OCI-LY7 (cell line): Measurements from ENCODE around the gene ZC2HC1B. TPM values are rescaled to one million over a fixed set of nuclear protein-coding genes. Genes with fewer than 3 reads are reported as not detected.

Experiments used
- Bru-seq: library from RNA; stranded (reverse); fragments of 400-500 nt; gene quantifications from one replicate; lab custom pipeline; 2021; lab: Mats Ljungman, UMichigan
- BruChase-seq, 2 experiments: library from RNA; stranded (reverse); fragments of 400-500 nt; gene quantifications; one replicate each; lab custom pipeline; 2021; lab: Mats Ljungman, UMichigan
- BruUV-seq: library from RNA; stranded (reverse); fragments of 400-500 nt; replicated peaks from 2 replicates; lab custom pipeline; 2021; lab: Mats Ljungman, UMichigan
- CTCF ChIA-PET: fragments of 300-600 bp; sonication (Branson Sonifier 250); formaldehyde crosslinking; loops from one replicate; lab custom pipeline; 2022; ENCODE audit warnings: antibody characterized with exemption; ENCODE audit not compliant: unreplicated experiment; lab: Charles Lee
- POLR2A ChIA-PET: fragments of 300-600 bp; sonication (Branson Sonifier 250); formaldehyde crosslinking; loops from one replicate; lab custom pipeline; 2022; ENCODE audit warnings: antibody characterized with exemption; lab: Charles Lee
- DNase-seq: peaks from one replicate; pipeline ENCODE4 v3.0.0-alpha.2; 2015; ENCODE audit warnings: low spot score
- H2AFZ ChIP-seq: fragments of 200-600 bp; sonication (generic), shearing (Covaris generic); 2 replicates; pipeline ENCODE4 v1.6.1; 2014; ENCODE audit warnings: mild to moderate bottlenecking, antibody characterized with exemption, low read length, moderate library complexity
- H3K27ac ChIP-seq: fragments of 200-600 bp; sonication (generic); 2 replicates; pipeline ENCODE4 v1.5.1; 2014; ENCODE audit warnings: mixed run types, low read depth, mild to moderate bottlenecking, moderate library complexity, low read length, inconsistent platforms; ENCODE audit not compliant: poor library complexity, severe bottlenecking
- H3K36me3 ChIP-seq: fragments of 200-600 bp; sonication (generic); 2 replicates; pipeline ENCODE4 v1.6.1; 2014; ENCODE audit warnings: mild to moderate bottlenecking, antibody characterized with exemption, low read length, moderate library complexity, mixed read lengths; ENCODE audit not compliant: insufficient read depth
- H3K4me1 ChIP-seq: fragments of 200-600 bp; sonication (generic); 2 replicates; pipeline ENCODE4 v1.5.1; 2014; ENCODE audit warnings: mild to moderate bottlenecking, low read length; ENCODE audit not compliant: insufficient read depth, poor library complexity, severe bottlenecking
- H3K4me2 ChIP-seq: fragments of 200-600 bp; sonication (generic); 2 replicates; pipeline ENCODE4 v1.6.1; 2014; ENCODE audit warnings: mild to moderate bottlenecking, low read length
- H3K4me3 ChIP-seq: fragments of 200-600 bp; sonication (generic); 2 replicates; pipeline ENCODE4 v1.5.1; 2014; ENCODE audit warnings: mild to moderate bottlenecking, low read depth, low read length; ENCODE audit not compliant: poor library complexity, severe bottlenecking
- H3K79me2 ChIP-seq: fragments of 200-600 bp; sonication (generic); 2 replicates; pipeline ENCODE4 v1.6.1; 2016; ENCODE audit warnings: low read depth, mild to moderate bottlenecking, low read length, moderate library complexity, mixed read lengths; ENCODE audit not compliant: insufficient read depth
- H3K9me2 ChIP-seq: fragments of 200-600 bp; sonication (generic); 2 replicates; pipeline ENCODE4 v1.6.1; 2016; ENCODE audit warnings: mild to moderate bottlenecking, low read length, mixed read lengths; ENCODE audit not compliant: insufficient read depth
- H3K9me3 ChIP-seq: fragments of 200-600 bp; sonication (generic); 2 replicates; pipeline ENCODE4 v1.6.1; 2014; ENCODE audit warnings: mild to moderate bottlenecking, mixed run types, low read length, mixed read lengths
- H4K20me1 ChIP-seq: fragments of 200-600 bp; sonication (generic); 2 replicates; pipeline ENCODE4 v1.6.1; 2014; ENCODE audit warnings: mild to moderate bottlenecking, antibody characterized with exemption, low read length, moderate library complexity, mixed read lengths; ENCODE audit not compliant: insufficient read depth
- CTCF ChIP-seq: fragments of 200-600 bp; sonication (generic); conservative IDR thresholded peaks from 2 replicates; pipeline ENCODE4 v1.5.1; 2014; ENCODE audit warnings: mild to moderate bottlenecking, antibody characterized with exemption, low read length, moderate library complexity, mixed read lengths
- EZH2phosphoT487 ChIP-seq: fragments of 200-600 bp; sonication (generic); IDR thresholded peaks from 2 replicates; pipeline ENCODE4 v1.6.1; 2018; ENCODE audit warnings: low read depth, borderline replicate concordance, mild to moderate bottlenecking, mixed run types, antibody characterized with exemption, low read length, moderate library complexity, mixed read lengths
- intact Hi-C: fragments of 100-400 bp; cut with micrococcal nuclease; formaldehyde crosslinking; loops from one replicate; pipeline ENCODE4 v1.10.0; 2022; ENCODE audit not compliant: unreplicated experiment
- long read RNA-seq: library from polyadenylated mRNA; stranded (forward); transcript quantifications from one replicate; pipeline ENCODE4 v2.0.0, GENCODE V29; 2022
- total RNA-seq, 2 experiments: library from RNA; depleted of rRNA in 1 of 2; stranded (reverse); fragments of >200 nt in 1 of 2; shearing (Covaris generic) in 1 of 2; gene quantifications; 2 replicates each; pipeline ENCODE4 v1.2.3, GENCODE V29; 2014 to 2022

ZC2HC1B gene
- total RNA-seq (2014; rRNA removed; shearing (Covaris generic)) (not detected in 2 replicates), total RNA-seq (2022) (not detected in 2 replicates), Bru-seq, nascent RNA (percentile 85 among the genes with signal in this experiment), BruChase-seq, experiment 1, labeled RNA remaining after a 6-hour chase (percentile 38 among the genes with signal in this experiment), BruChase-seq, experiment 2, labeled RNA remaining after a 2-hour chase (percentile 56 among the genes with signal in this experiment)
- long read RNA-seq = 0 reads

GRCh38 chr6:143864234-143864633, at the start of gene ZC2HC1B:
Gene ZC2HC1B (plus strand): TSS chr6:143864474. CDS start chr6:143864540, 66 bp downstream.
- Histone ChIP-seq H4K20me1 (no peaks in the 10 kb centered on the region), H3K9me3 (no peaks in the 10 kb centered on the region), H3K79me2 (no peaks in the 10 kb centered on the region), H2AFZ (no peak within 1 kb of the TSS), H3K27ac (no peak within 1 kb of the TSS), H3K9me2 (no peaks in the 10 kb centered on the region), H3K4me1 (no peaks in the 10 kb centered on the region), H3K36me3 (peaks cover 74% of the 10 kb centered on the region), H3K4me3 (no peak within 1 kb of the TSS), H3K4me2 (no peak within 1 kb of the TSS)
- CTCF ChIA-PET = no interaction called here
- POLR2A ChIA-PET = no interaction called here
- no TSS peak for BruUV-seq
- intact Hi-C loops = no loop called here
- no peak for DNase-seq
- no peak for TF ChIP-seq CTCF
- no peak for TF ChIP-seq EZH2phosphoT487

GRCh38 chr6:143817621-143818020, 46.7 kb upstream of the ZC2HC1B start:
- H3K27ac ChIP-seq = no peak overlapping the region
- ChIA-PET POLR2A (interaction anchor here (0.9 kb wide), 1 partner anchor 12 kb away, joined by 3 read pairs; no protein-coding TSS in a partner anchor), CTCF (no interaction called here)
- H3K9me3 ChIP-seq = no peaks in the 10 kb centered on the region
- no peak overlapping the region for H2AFZ ChIP-seq
- no peak for DNase-seq
- no peaks in the 10 kb centered on the region for H3K79me2 ChIP-seq
- no peaks in the 10 kb centered on the region for H3K4me1 ChIP-seq
- no peaks in the 10 kb centered on the region for H4K20me1 ChIP-seq
- H3K36me3 ChIP-seq = no peaks in the 10 kb centered on the region
- intact Hi-C loops = no loop called here
- no TSS peak for BruUV-seq
- no peak overlapping the region for H3K4me2 ChIP-seq
- H3K4me3 ChIP-seq = no peak overlapping the region
- TF ChIP-seq EZH2phosphoT487 (no peak), CTCF (no peak)
- H3K9me2 ChIP-seq = no peaks in the 10 kb centered on the region

- no peak for TF ChIP-seq CTCF
- no peak for TF ChIP-seq EZH2phosphoT487
- Histone ChIP-seq H2AFZ (no peak overlapping the region), H3K36me3 (no peaks in the 10 kb centered on the region), H3K4me3 (no peak overlapping the region), H4K20me1 (no peaks in the 10 kb centered on the region), H3K9me3 (no peaks in the 10 kb centered on the region), H3K9me2 (no peaks in the 10 kb centered on the region), H3K4me1 (no peaks in the 10 kb centered on the region), H3K27ac (no peak overlapping the region), H3K4me2 (no peak overlapping the region), H3K79me2 (no peaks in the 10 kb centered on the region)
- CTCF ChIA-PET = no interaction called here
- intact Hi-C loops = no loop called here
- POLR2A ChIA-PET = interaction anchor here (1.1 kb wide), 1 partner anchor 58 kb away, joined by 3 read pairs; no protein-coding TSS in a partner anchor
- no TSS peak for BruUV-seq
- no peak for DNase-seq
Measured at GRCh38 chr6:143821359-143821758, 42.9 kb upstream of the ZC2HC1B start.
